Fibroblast of lung (primary cell): Measurements from ENCODE around the gene PEF1. TPM values are rescaled to one million over a fixed set of nuclear protein-coding genes. Genes with fewer than 3 reads are reported as not detected.
"Not testable (repeated sequence)": the region's sequence is repeated elsewhere in the genome, so short reads cannot be mapped to it uniquely, and the experiment has no call there.

Experiments
- DNase-seq, 2 donors: peaks; one replicate each; pipeline versions ENCODE4 v3.0.0 to v3.0.0-alpha.2; 2010; ENCODE audit warnings: low read depth in 2 of 2
- H2AFZ ChIP-seq: 2 replicates; pipeline ENCODE4 v1.5.1; 2012; ENCODE audit warnings: low read length, control low read depth, inconsistent platforms
- H3K27ac ChIP-seq: 2 replicates; pipeline ENCODE4 v1.5.1; 2011; ENCODE audit warnings: low read length, control low read depth; ENCODE audit not compliant: insufficient read depth
- H3K27me3 ChIP-seq: 2 replicates; pipeline ENCODE4 v1.5.1; 2011; ENCODE audit warnings: mild to moderate bottlenecking, low read length; ENCODE audit not compliant: control insufficient read depth, insufficient read depth
- H3K36me3 ChIP-seq: 2 replicates; pipeline ENCODE4 v1.5.1; 2011; ENCODE audit warnings: low read length; ENCODE audit not compliant: control insufficient read depth, insufficient read depth
- H3K4me1 ChIP-seq: 2 replicates; pipeline ENCODE4 v1.5.1; 2011; ENCODE audit warnings: low read length; ENCODE audit not compliant: control insufficient read depth, insufficient read depth; ENCODE audit errors: extremely low read depth
- H3K4me2 ChIP-seq: 2 replicates; pipeline ENCODE4 v1.5.1; 2011; ENCODE audit warnings: low read length, control low read depth; ENCODE audit not compliant: insufficient read depth; ENCODE audit errors: extremely low read depth
- H3K4me3 ChIP-seq, 4 experiments: fragments of 200-600 bp in 1 of 4; sonication (generic) in 1 of 4; replicated peaks in 1 of 4; 2 replicates each; pipeline ENCODE4 v1.5.1; 2011 to 2016; ENCODE audit warnings: low read length in 4 of 4, low read depth in 3 of 4, mild to moderate bottlenecking in 3 of 4, control low read depth in 2 of 4, inconsistent platforms in 1 of 4, mixed read lengths in 1 of 4; ENCODE audit not compliant: insufficient read depth in 1 of 4; ENCODE audit errors: control extremely low read depth in 1 of 4
- H3K79me2 ChIP-seq: 2 replicates; pipeline ENCODE4 v1.5.1; 2012; ENCODE audit warnings: mild to moderate bottlenecking, low read length, inconsistent platforms; ENCODE audit not compliant: control insufficient read depth, insufficient read depth
- H3K9ac ChIP-seq: 2 replicates; pipeline ENCODE4 v1.5.1; 2011; ENCODE audit warnings: mild to moderate bottlenecking, low read length, control low read depth; ENCODE audit not compliant: insufficient read depth
- H3K9me3 ChIP-seq: 2 replicates; pipeline ENCODE4 v1.5.1; 2012; ENCODE audit warnings: low read depth, low read length; ENCODE audit not compliant: control insufficient read depth, insufficient read depth
- H4K20me1 ChIP-seq: 2 replicates; pipeline ENCODE4 v1.5.1; 2011; ENCODE audit warnings: low read length; ENCODE audit not compliant: control insufficient read depth, insufficient read depth; ENCODE audit errors: extremely low read depth
- EZH2 ChIP-seq: IDR thresholded peaks from 2 replicates; pipeline ENCODE4 v1.5.1; 2012; ENCODE audit warnings: low read length, control low read depth, mild to moderate bottlenecking; ENCODE audit errors: missing control alignments
- polyA plus RNA-seq, 2 donors: library from polyadenylated mRNA; depleted of rRNA in 1 of 2; stranded (reverse) in 1 of 2; unstranded in 1 of 2; fragments of >200 nt; gene quantifications; 2 replicates each; pipeline ENCODE4 v1.2.1, GENCODE V29; 2011 to 2012; ENCODE audit warnings: missing spikeins in 1 of 2
- total RNA-seq: library from RNA; depleted of rRNA; stranded (reverse); fragments of >200 nt; gene quantifications from 2 replicates; pipeline ENCODE4 v1.2.1, GENCODE V29; 2014
- TF ChIP-seq, protein P1 (sequence below), 2 donors: IDR thresholded peaks in 1 of 2; conservative IDR thresholded peaks in 1 of 2; 1 replicate in 1 of 2; 2 replicates in 1 of 2; pipeline ENCODE4 v1.5.1; 2011 to 2012; ENCODE audit warnings: low read length in 2 of 2, control low read depth in 1 of 2, inconsistent platforms in 1 of 2, low read depth in 1 of 2, mild to moderate bottlenecking in 1 of 2

The PEF1 gene
- total and polyA plus RNA-seq, 2 donors (not counting 1 experiment from before 2014, with no cell fraction given), result 72.9 to 78.1 TPM

DNA sequence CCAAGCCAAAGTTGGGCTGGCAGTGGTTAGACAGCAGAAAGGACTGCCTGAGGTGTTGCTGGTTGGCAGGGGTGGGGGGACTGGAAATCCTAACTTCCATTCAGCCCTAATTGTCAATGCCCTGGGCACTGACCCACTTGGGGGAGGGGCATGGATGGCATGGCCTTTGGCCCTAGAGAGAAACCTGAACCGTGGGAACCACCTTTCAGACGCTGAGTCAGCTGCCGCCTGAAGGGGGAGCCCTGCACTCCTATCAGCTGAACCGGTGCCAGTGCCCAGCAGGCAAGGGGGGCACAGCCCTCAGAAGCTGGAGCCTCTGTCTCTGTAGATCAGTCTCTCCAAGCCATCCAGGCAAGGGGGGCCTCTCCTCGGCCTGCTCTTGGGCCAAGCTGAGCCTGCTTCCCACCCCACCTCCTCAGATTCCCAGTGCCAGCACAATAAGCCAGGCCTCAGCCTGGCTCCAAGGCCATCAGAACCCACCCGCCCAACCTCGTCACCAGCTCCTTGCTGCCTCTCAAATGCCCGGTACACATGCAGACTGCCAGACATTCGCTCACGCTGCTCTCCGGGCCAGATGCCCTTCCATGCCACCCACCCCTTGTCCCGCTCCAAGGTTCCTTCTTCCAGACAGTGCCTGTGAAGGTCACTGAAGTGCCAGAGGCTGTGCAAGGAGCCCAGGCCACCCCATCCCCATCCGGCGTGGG, 56.8 kb downstream of the PEF1 start:
- no peak overlapping the region for H3K27ac ChIP-seq
- peaks cover 4% of the 10 kb centered on the region for H3K36me3 ChIP-seq
- TF ChIP-seq, protein P1, sequence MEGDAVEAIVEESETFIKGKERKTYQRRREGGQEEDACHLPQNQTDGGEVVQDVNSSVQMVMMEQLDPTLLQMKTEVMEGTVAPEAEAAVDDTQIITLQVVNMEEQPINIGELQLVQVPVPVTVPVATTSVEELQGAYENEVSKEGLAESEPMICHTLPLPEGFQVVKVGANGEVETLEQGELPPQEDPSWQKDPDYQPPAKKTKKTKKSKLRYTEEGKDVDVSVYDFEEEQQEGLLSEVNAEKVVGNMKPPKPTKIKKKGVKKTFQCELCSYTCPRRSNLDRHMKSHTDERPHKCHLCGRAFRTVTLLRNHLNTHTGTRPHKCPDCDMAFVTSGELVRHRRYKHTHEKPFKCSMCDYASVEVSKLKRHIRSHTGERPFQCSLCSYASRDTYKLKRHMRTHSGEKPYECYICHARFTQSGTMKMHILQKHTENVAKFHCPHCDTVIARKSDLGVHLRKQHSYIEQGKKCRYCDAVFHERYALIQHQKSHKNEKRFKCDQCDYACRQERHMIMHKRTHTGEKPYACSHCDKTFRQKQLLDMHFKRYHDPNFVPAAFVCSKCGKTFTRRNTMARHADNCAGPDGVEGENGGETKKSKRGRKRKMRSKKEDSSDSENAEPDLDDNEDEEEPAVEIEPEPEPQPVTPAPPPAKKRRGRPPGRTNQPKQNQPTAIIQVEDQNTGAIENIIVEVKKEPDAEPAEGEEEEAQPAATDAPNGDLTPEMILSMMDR (conservative IDR thresholded peaks at IDR 0.05 in 1 of 2, IDR thresholded peaks at IDR 0.05 in 1 of 2; ENCODE audit: low read depth in 1 of 2, low read length in 2 of 2), result peak; percentile 32 to 65
- TF ChIP-seq EZH2, result no peak
- no peak overlapping the region for H3K4me3 ChIP-seq
- no peak overlapping the region for H3K9ac ChIP-seq
- H3K79me2 ChIP-seq, result no peaks in the 10 kb centered on the region
- no peak overlapping the region for H3K4me2 ChIP-seq
- peaks cover 14% of the 10 kb centered on the region for H3K4me1 ChIP-seq
- H3K27me3 ChIP-seq, result no peaks in the 10 kb centered on the region
- no peaks in the 10 kb centered on the region for H3K9me3 ChIP-seq
- peak in 1 of 2 donors; percentile 31 for DNase-seq
- H2AFZ ChIP-seq, result no peak overlapping the region
- H4K20me1 ChIP-seq, result no peaks in the 10 kb centered on the region

DNA sequence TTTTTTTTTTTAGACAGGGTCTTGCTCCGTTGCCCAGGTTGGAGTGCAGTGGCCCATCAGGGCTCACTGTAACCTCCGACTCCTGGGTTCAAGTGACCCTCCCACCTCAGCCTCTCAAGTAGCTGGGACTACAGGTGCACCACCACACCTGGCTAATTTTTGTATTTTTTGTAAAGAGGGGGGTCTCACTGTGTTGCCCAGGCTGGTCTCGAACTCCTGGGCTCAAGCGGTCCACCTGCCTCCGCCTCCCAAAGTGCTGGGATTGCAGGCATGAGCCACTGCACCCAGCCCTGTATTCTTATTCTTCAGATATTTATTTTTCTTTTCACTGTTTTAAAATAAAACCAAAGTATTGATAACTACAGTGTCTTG, 57.4 kb downstream of the PEF1 start:
- not testable (repeated sequence) for H3K36me3 ChIP-seq, H3K9ac ChIP-seq, H4K20me1 ChIP-seq, H3K4me3 ChIP-seq, H3K9me3 ChIP-seq, H3K79me2 ChIP-seq, H3K27me3 ChIP-seq, H2AFZ ChIP-seq, H3K27ac ChIP-seq, H3K4me2 ChIP-seq, DNase-seq
- peaks cover 14% of the 10 kb centered on the region for H3K4me1 ChIP-seq

DNA sequence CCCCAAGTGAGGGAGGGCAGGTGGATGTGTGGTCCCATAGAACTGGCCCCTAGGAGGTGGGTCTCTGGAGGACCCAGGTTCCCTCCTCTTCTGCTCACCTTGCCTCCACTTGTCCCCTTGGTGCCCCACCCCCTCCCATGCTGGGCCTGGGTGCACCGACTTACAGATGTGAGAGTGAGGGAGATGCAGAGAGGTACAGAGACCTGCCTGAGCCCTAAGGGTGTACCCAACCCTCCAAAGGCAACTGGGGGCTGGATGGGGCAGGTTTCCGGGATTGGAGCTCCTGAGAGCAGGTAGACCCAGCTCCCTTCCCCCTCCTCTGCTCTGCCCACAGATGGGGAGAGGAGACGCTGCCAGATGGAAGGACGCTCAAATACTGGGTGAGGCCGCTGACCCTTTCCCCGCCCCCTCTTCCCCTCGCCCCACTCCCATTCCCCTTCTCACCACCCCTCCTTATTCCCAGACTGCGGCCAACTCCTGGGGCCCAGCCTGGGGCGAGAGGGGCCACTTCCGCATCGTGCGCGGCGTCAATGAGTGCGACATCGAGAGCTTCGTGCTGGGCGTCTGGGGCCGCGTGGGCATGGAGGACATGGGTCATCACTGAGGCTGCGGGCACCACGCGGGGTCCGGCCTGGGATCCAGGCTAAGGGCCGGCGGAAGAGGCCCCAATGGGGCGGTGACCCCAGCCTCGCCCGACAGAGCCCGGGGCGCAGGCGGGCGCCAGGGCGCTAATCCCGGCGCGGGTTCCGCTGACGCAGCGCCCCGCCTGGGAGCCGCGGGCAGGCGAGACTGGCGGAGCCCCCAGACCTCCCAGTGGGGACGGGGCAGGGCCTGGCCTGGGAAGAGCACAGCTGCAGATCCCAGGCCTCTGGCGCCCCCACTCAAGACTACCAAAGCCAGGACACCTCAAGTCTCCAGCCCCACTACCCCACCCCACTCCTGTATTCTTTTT, 58.0 kb downstream of the PEF1 start:
- no peaks in the 10 kb centered on the region for H3K27me3 ChIP-seq
- no peak overlapping the region for H3K4me2 ChIP-seq
- H3K36me3 ChIP-seq, result peaks cover 5% of the 10 kb centered on the region
- H3K4me3 ChIP-seq, result no peak overlapping the region
- H3K9me3 ChIP-seq, result no peaks in the 10 kb centered on the region
- no peak overlapping the region for H2AFZ ChIP-seq
- no peak overlapping the region for H3K9ac ChIP-seq
- peaks cover 14% of the 10 kb centered on the region for H3K4me1 ChIP-seq
- no peak overlapping the region for H3K27ac ChIP-seq
- no peaks in the 10 kb centered on the region for H4K20me1 ChIP-seq
- no peak for DNase-seq
- TF ChIP-seq EZH2, result no peak
- TF ChIP-seq, protein P1 (conservative IDR thresholded peaks at IDR 0.05 in 1 of 2, IDR thresholded peaks at IDR 0.05 in 1 of 2; ENCODE audit: low read depth in 1 of 2, low read length in 2 of 2), result no peak
- H3K79me2 ChIP-seq, result no peaks in the 10 kb centered on the region
